ENCODE results near the gene GOSR2.

GOSR2 gene

DNA sequence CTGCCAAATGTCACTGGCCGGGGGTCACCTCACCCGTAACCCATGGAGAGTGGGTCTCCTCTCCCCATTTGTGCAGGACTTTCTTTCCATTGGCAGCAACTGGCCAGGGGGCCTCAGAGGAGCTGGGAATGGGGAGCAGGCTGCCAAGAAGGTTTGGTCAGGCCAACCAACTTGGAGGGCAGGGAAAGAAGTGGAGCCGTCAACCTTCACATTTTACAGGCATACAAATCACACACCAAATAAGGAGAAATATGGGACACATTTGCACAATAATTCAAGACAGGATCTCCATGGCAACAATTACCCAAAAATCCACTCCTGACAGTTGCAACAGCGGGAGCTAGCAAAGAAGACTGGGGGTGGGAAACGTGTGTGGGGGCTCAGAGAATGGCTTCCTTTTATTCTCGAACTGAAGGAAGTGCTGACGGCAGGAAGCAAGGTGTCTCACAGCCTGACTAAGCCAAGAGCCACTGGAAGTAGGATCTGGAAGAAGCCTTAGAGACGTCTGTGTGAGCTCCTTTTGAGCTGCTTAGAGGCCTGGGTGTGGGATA lies 35.2 kb downstream of the GOSR2 start:
- TF ChIP-seq CTCF (IDR thresholded peaks at IDR 0.05; ENCODE audit: insufficient read depth, low read depth, low read length, missing control alignments) = no peak
- no peak overlapping the region for H3K4me3 ChIP-seq (ENCODE audit: low read depth, low read length)
- DNase-seq (ENCODE audit: low read depth) = no peak

- no peak for DNase-seq (ENCODE audit: low read depth)
- no peak overlapping the region for H3K4me3 ChIP-seq (ENCODE audit: low read depth, low read length)
- TF ChIP-seq CTCF (IDR thresholded peaks at IDR 0.05; ENCODE audit: insufficient read depth, low read depth, low read length, missing control alignments) = no peak
Observed at GRCh38 chr17:46960152-46960551, 37.2 kb downstream of the GOSR2 start.

DNA sequence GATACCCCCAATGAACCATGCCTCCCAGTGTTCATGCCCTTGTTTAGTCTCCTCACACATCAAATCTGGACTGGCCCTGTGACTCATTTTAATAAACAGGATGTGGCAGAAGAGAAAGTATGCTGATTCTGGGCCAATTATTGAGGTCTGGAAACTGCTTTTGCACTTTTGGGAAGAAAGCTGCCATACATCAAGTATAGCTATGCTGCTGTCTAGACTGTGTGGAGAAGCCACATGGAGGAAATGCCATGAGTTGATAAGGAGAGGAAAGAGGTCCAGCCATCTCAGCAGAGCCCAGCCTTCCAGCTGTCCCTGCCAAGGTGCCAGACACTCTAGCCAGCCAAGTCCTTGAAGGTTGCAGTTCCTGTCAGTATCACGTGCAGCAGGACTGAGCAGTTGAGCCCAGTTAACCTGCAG lies 39.4 kb downstream of the GOSR2 start:
- no peak for TF ChIP-seq CTCF (IDR thresholded peaks at IDR 0.05; ENCODE audit: insufficient read depth, low read depth, low read length, missing control alignments)
- peak; percentile 29 for DNase-seq (ENCODE audit: low read depth)

GRCh38 chr17:46963571-46963970 lies 40.6 kb downstream of the GOSR2 start:
- no peak for TF ChIP-seq CTCF (IDR thresholded peaks at IDR 0.05; ENCODE audit: insufficient read depth, low read depth, low read length, missing control alignments)
- DNase-seq (ENCODE audit: low read depth) = no peak
- H3K4me3 ChIP-seq (ENCODE audit: low read depth, low read length) = no peak overlapping the region

More for the DNA sequence above, 39.4 kb downstream of the GOSR2 start:
- no peak overlapping the region for H3K4me3 ChIP-seq (ENCODE audit: low read depth, low read length)

GRCh38 chr17:46964315-46965265 lies 41.6 kb downstream of the GOSR2 start:
- DNase-seq (ENCODE audit: low read depth) = no peak
- H3K4me3 ChIP-seq (ENCODE audit: low read depth, low read length) = no peak overlapping the region
- TF ChIP-seq CTCF (IDR thresholded peaks at IDR 0.05; ENCODE audit: insufficient read depth, low read depth, low read length, missing control alignments) = no peak

- no peak for DNase-seq (ENCODE audit: low read depth)
- TF ChIP-seq CTCF (IDR thresholded peaks at IDR 0.05; ENCODE audit: insufficient read depth, low read depth, low read length, missing control alignments) = no peak
- no peak overlapping the region for H3K4me3 ChIP-seq (ENCODE audit: low read depth, low read length)
Observed at GRCh38 chr17:46968224-46968834, 45.4 kb downstream of the GOSR2 start.

All from GM12865 (cell line).